Mesendoderm (in vitro differentiated cells): ENCODE results near the gene GDAP2.

ENCODE experiments used
- DNase-seq: peaks from one replicate; pipeline ENCODE4 v3.0.0; 2013
- H2AK5ac ChIP-seq: 2 replicates; pipeline ENCODE4 v1.6.1; 2013; ENCODE audit warnings: low read length, inconsistent platforms
- H2BK120ac ChIP-seq: 2 replicates; pipeline ENCODE4 v1.6.1; 2013; ENCODE audit warnings: low read depth, mild to moderate bottlenecking, low read length, moderate library complexity, mixed read lengths
- H2BK15ac ChIP-seq: replicated peaks from 2 replicates; pipeline ENCODE4 v1.6.1; 2013; ENCODE audit warnings: low read depth, mild to moderate bottlenecking, moderate library complexity
- H2BK5ac ChIP-seq: 2 replicates; pipeline ENCODE4 v1.6.1; 2013; ENCODE audit warnings: low read length, inconsistent platforms
- H3K18ac ChIP-seq: 2 replicates; pipeline ENCODE4 v1.6.1; 2013; ENCODE audit warnings: mild to moderate bottlenecking, low read length, mixed read lengths
- H3K23ac ChIP-seq: one replicate; pipeline ENCODE4 v1.6.1; 2013; ENCODE audit warnings: low read length
- H3K27ac ChIP-seq: 2 replicates; pipeline ENCODE4 v1.5.1; 2013; ENCODE audit warnings: low read depth, mild to moderate bottlenecking, inconsistent platforms, low read length, moderate library complexity
- H3K27me3 ChIP-seq: 2 replicates; pipeline ENCODE4 v1.6.1; 2013; ENCODE audit warnings: low read length, control low read depth, mild to moderate bottlenecking, inconsistent platforms; ENCODE audit not compliant: insufficient read depth, poor library complexity
- H3K36me3 ChIP-seq: 2 replicates; pipeline ENCODE4 v1.6.1; 2013; ENCODE audit warnings: low read length, inconsistent platforms; ENCODE audit not compliant: control insufficient read depth, insufficient read depth
- H3K4ac ChIP-seq: one replicate; pipeline ENCODE4 v1.6.1; 2013; ENCODE audit warnings: low read depth, mild to moderate bottlenecking, low read length, moderate library complexity
- H3K4me1 ChIP-seq: 2 replicates; pipeline ENCODE4 v1.6.1; 2013; ENCODE audit warnings: low read depth, low read length, inconsistent platforms; ENCODE audit not compliant: control insufficient read depth
- H3K4me2 ChIP-seq: 2 replicates; pipeline ENCODE4 v1.6.1; 2013; ENCODE audit warnings: low read length
- H3K4me3 ChIP-seq: 2 replicates; pipeline ENCODE4 v1.5.1; 2013; ENCODE audit warnings: mild to moderate bottlenecking, low read length
- H3K56ac ChIP-seq: one replicate; pipeline ENCODE4 v1.6.1; 2013; ENCODE audit warnings: low read length
- H3K79me1 ChIP-seq: 2 replicates; pipeline ENCODE4 v1.6.1; 2013; ENCODE audit warnings: low read length, inconsistent platforms
- H3K79me2 ChIP-seq: 2 replicates; pipeline ENCODE4 v1.6.1; 2013; ENCODE audit warnings: mild to moderate bottlenecking, low read length; ENCODE audit not compliant: control insufficient read depth, insufficient read depth
- H3K9ac ChIP-seq: 2 replicates; pipeline ENCODE4 v1.6.1; 2013; ENCODE audit warnings: low read length, inconsistent platforms
- H4K5ac ChIP-seq: one replicate; pipeline ENCODE4 v1.6.1; 2013; ENCODE audit warnings: low read length
- H4K8ac ChIP-seq: one replicate; pipeline ENCODE4 v1.6.1; 2013; ENCODE audit warnings: low read depth, mild to moderate bottlenecking, control low read depth, low read length, moderate library complexity
- WGBS: extraction: QIAGEN DNeasy Blood & Tissue Kit; methylation state at CpG from one replicate; pipeline ENCODE4 v1.1.7; 2013; ENCODE audit warnings: low lambda C conversion rate, missing lambda C conversion rate; ENCODE audit not compliant: insufficient coverage; ENCODE audit errors: extremely low coverage; 5-methylcytosine and 5-hydroxymethylcytosine counted together

The GDAP2 gene

GRCh38 chr1:117921991-117922390, 7.4 kb downstream of the GDAP2 start:
- no peaks in the 10 kb centered on the region for H3K36me3 ChIP-seq

GRCh38 chr1:117919376-117919775, 10.0 kb downstream of the GDAP2 start:
- Histone ChIP-seq H4K5ac (no peak overlapping the region), H3K79me1 (peaks cover 7% of the 10 kb centered on the region), H2AK5ac (no peak overlapping the region), H3K4me1 (no peaks in the 10 kb centered on the region), H3K36me3 (peaks cover 2% of the 10 kb centered on the region), H2BK120ac (no peak overlapping the region), H3K56ac (no peak overlapping the region), H3K79me2 (peaks cover 1% of the 10 kb centered on the region), H4K8ac (no peak overlapping the region), H3K18ac (no peak overlapping the region), H3K4me3 (no peak overlapping the region), H2BK15ac (no peak overlapping the region), H3K27me3 (no peaks in the 10 kb centered on the region), H3K9ac (no peak overlapping the region), H2BK5ac (no peak overlapping the region), H3K27ac (no peak overlapping the region), H3K4ac (no peak overlapping the region), H3K4me2 (no peak overlapping the region), H3K23ac (no peak overlapping the region)
- no peak for DNase-seq

More at GRCh38 chr1:117921991-117922390, 7.4 kb downstream of the GDAP2 start:
- DNase-seq: no peak
- Histone ChIP-seq H3K56ac (no peak overlapping the region), H2BK15ac (no peak overlapping the region), H3K4me2 (no peak overlapping the region), H3K4me3 (no peak overlapping the region), H3K79me2 (peaks cover 1% of the 10 kb centered on the region), H3K27me3 (no peaks in the 10 kb centered on the region), H2BK120ac (no peak overlapping the region), H2BK5ac (no peak overlapping the region), H3K9ac (no peak overlapping the region), H3K79me1 (peaks cover 8% of the 10 kb centered on the region), H2AK5ac (no peak overlapping the region), H3K18ac (no peak overlapping the region), H4K5ac (no peak overlapping the region), H3K4me1 (no peaks in the 10 kb centered on the region), H4K8ac (no peak overlapping the region), H3K4ac (no peak overlapping the region), H3K27ac (no peak overlapping the region), H3K23ac (no peak overlapping the region)
- no CpG with 5 or more reads among the region's 2 CpGs for WGBS

- no peak for DNase-seq
- no peak overlapping the region for H3K18ac ChIP-seq
Measured at GRCh38 chr1:117911051-117911450, 18.4 kb downstream of the GDAP2 start.

GRCh38 chr1:117905019-117905418, 24.4 kb downstream of the GDAP2 start:
- Histone ChIP-seq H2BK15ac (no peak overlapping the region), H3K4me2 (no peak overlapping the region), H3K79me1 (no peaks in the 10 kb centered on the region), H3K23ac (no peak overlapping the region), H2AK5ac (no peak overlapping the region), H3K36me3 (no peaks in the 10 kb centered on the region), H2BK5ac (no peak overlapping the region), H3K56ac (no peak overlapping the region), H4K5ac (no peak overlapping the region), H3K4me3 (no peak overlapping the region), H3K27ac (no peak overlapping the region), H3K4ac (no peak overlapping the region), H3K18ac (no peak overlapping the region), H3K4me1 (no peaks in the 10 kb centered on the region), H3K79me2 (no peaks in the 10 kb centered on the region), H3K27me3 (no peaks in the 10 kb centered on the region), H4K8ac (no peak overlapping the region), H2BK120ac (no peak overlapping the region), H3K9ac (no peak overlapping the region)
- DNase-seq: no peak
- WGBS: no CpG with 5 or more reads among the region's 2 CpGs

More at GRCh38 chr1:117911051-117911450, 18.4 kb downstream of the GDAP2 start:
- no peak overlapping the region for H4K8ac ChIP-seq
- no peak overlapping the region for H3K27ac ChIP-seq
- H2AK5ac ChIP-seq: no peak overlapping the region
- H3K79me1 ChIP-seq: no peaks in the 10 kb centered on the region
- no peak overlapping the region for H2BK120ac ChIP-seq
- no peak overlapping the region for H2BK5ac ChIP-seq
- H2BK15ac ChIP-seq: no peak overlapping the region
- H3K23ac ChIP-seq: no peak overlapping the region
- H3K4me2 ChIP-seq: no peak overlapping the region
- no peak overlapping the region for H3K4me3 ChIP-seq
- H3K27me3 ChIP-seq: no peaks in the 10 kb centered on the region
- H3K56ac ChIP-seq: no peak overlapping the region
- H3K79me2 ChIP-seq: no peaks in the 10 kb centered on the region
- H3K9ac ChIP-seq: no peak overlapping the region
- no peak overlapping the region for H4K5ac ChIP-seq
- no peaks in the 10 kb centered on the region for H3K4me1 ChIP-seq
- no peaks in the 10 kb centered on the region for H3K36me3 ChIP-seq
- H3K4ac ChIP-seq: no peak overlapping the region

GRCh38 chr1:117904485-117904884, 24.9 kb downstream of the GDAP2 start:
- Histone ChIP-seq H2BK15ac (no peak overlapping the region), H3K27ac (no peak overlapping the region), H3K56ac (no peak overlapping the region), H3K23ac (no peak overlapping the region), H3K9ac (no peak overlapping the region), H3K79me2 (no peaks in the 10 kb centered on the region), H3K4me3 (no peak overlapping the region), H2BK120ac (no peak overlapping the region), H4K5ac (no peak overlapping the region), H3K79me1 (no peaks in the 10 kb centered on the region), H2AK5ac (no peak overlapping the region), H3K4me2 (no peak overlapping the region), H2BK5ac (no peak overlapping the region), H3K18ac (no peak overlapping the region), H4K8ac (no peak overlapping the region), H3K36me3 (no peaks in the 10 kb centered on the region), H3K4me1 (no peaks in the 10 kb centered on the region), H3K27me3 (no peaks in the 10 kb centered on the region), H3K4ac (no peak overlapping the region)
- no CpG with 5 or more reads among the region's 3 CpGs for WGBS
- no peak for DNase-seq

GRCh38 chr1:117902944-117903343, 26.5 kb downstream of the GDAP2 start:
- Histone ChIP-seq H2BK5ac (no peak overlapping the region), H3K4me3 (no peak overlapping the region), H3K18ac (no peak overlapping the region), H3K27me3 (no peaks in the 10 kb centered on the region), H3K4me2 (no peak overlapping the region), H3K79me1 (no peaks in the 10 kb centered on the region), H3K56ac (no peak overlapping the region), H3K27ac (no peak overlapping the region), H3K79me2 (no peaks in the 10 kb centered on the region), H2BK15ac (no peak overlapping the region), H3K9ac (no peak overlapping the region), H4K8ac (no peak overlapping the region), H3K36me3 (no peaks in the 10 kb centered on the region), H3K4me1 (no peaks in the 10 kb centered on the region), H3K23ac (no peak overlapping the region), H4K5ac (no peak overlapping the region), H2AK5ac (no peak overlapping the region), H3K4ac (no peak overlapping the region), H2BK120ac (no peak overlapping the region)
- WGBS: no CpG with 5 or more reads among the region's 4 CpGs
- DNase-seq: no peak
